H1 (cell line): ENCODE data around the gene PRKCSH.

Experiments used
- BCL11A ChIP-seq, 2 experiments: IDR thresholded peaks; one replicate each; pipeline ENCODE4 v1.6.1; 2011; ENCODE audit warnings: low read depth in 2 of 2, low read length in 2 of 2, mild to moderate bottlenecking in 2 of 2
- CREB1 ChIP-seq: IDR thresholded peaks from 2 replicates; pipeline ENCODE4 v1.6.1; 2012; ENCODE audit warnings: inconsistent platforms
- CTCF ChIP-seq, 3 experiments: IDR thresholded peaks; 1 replicate in 2 of 3; 2 replicates in 1 of 3; pipeline versions ENCODE4 v1.5.1 to v1.6.1; 2011; ENCODE audit warnings: low read length in 3 of 3, mild to moderate bottlenecking in 3 of 3, inconsistent platforms in 2 of 3, low read depth in 1 of 3, moderate library complexity in 1 of 3; ENCODE audit not compliant: insufficient read depth in 1 of 3; ENCODE audit errors: control extremely low read depth in 1 of 3
- EP300 ChIP-seq, 2 experiments: IDR thresholded peaks; 1 replicate in 1 of 2; 2 replicates in 1 of 2; pipeline ENCODE4 v1.6.1; 2011 to 2012; ENCODE audit warnings: low read depth in 2 of 2, low read length in 2 of 2, mild to moderate bottlenecking in 2 of 2, borderline replicate concordance in 1 of 2, inconsistent platforms in 1 of 2, moderate library complexity in 1 of 2
- JUND ChIP-seq: IDR thresholded peaks from 2 replicates; pipeline ENCODE4 v1.6.1; 2011; ENCODE audit warnings: mild to moderate bottlenecking, improper control_type of control experiment, low read length
- MAX ChIP-seq: IDR thresholded peaks from 2 replicates; pipeline ENCODE4 v1.6.1; 2012; ENCODE audit warnings: inconsistent platforms
- RAD21 ChIP-seq, 2 experiments: IDR thresholded peaks in 1 of 2; conservative IDR thresholded peaks in 1 of 2; 2 replicates each; pipeline ENCODE4 v1.6.1; 2011; ENCODE audit warnings: low read depth in 2 of 2, low read length in 2 of 2, improper control_type of control experiment in 1 of 2, inconsistent platforms in 1 of 2, mild to moderate bottlenecking in 1 of 2, moderate library complexity in 1 of 2
- SIN3A ChIP-seq, 2 experiments: IDR thresholded peaks in 1 of 2; conservative IDR thresholded peaks in 1 of 2; 2 replicates each; pipeline ENCODE4 v1.6.1; 2011 to 2012; ENCODE audit warnings: low read length in 2 of 2, improper control_type of control experiment in 1 of 2, low read depth in 1 of 2, mild to moderate bottlenecking in 1 of 2
- SRF ChIP-seq: IDR thresholded peaks from 2 replicates; pipeline ENCODE4 v1.6.1; 2011; ENCODE audit warnings: mild to moderate bottlenecking, low read depth, low read length, moderate library complexity
- TAF1 ChIP-seq: IDR thresholded peaks from 2 replicates; pipeline ENCODE4 v1.6.1; 2011; ENCODE audit warnings: mild to moderate bottlenecking, low read depth, low read length

GRCh38 chr19:11475861-11476260, 40.4 kb downstream of the PRKCSH start:
- TF ChIP-seq SRF (no peak), JUND (no peak), CREB1 (no peak), BCL11A (IDR thresholded peaks at IDR 0.05; ENCODE audit: low read depth in 2 of 2, low read length in 2 of 2) (no peak), CTCF (IDR thresholded peaks at IDR 0.05; ENCODE audit: control extremely low read depth in 1 of 3, insufficient read depth in 1 of 3, low read depth in 1 of 3, low read length in 3 of 3) (no peak), EP300 (IDR thresholded peaks at IDR 0.05; ENCODE audit: borderline replicate concordance in 1 of 2, low read depth in 2 of 2, low read length in 2 of 2) (no peak), SIN3A (conservative IDR thresholded peaks at IDR 0.05 in 1 of 2, IDR thresholded peaks at IDR 0.05 in 1 of 2; ENCODE audit: low read depth in 1 of 2, low read length in 2 of 2) (no peak), TAF1 (no peak), RAD21 (IDR thresholded peaks at IDR 0.05 in 1 of 2, conservative IDR thresholded peaks at IDR 0.05 in 1 of 2; ENCODE audit: low read depth in 2 of 2, low read length in 2 of 2) (no peak), MAX (no peak)
